HEK293 (cell line): ENCODE results near the gene VPS13D.

ENCODE experiments used
- CTCF ChIA-PET: fragments of 350-600 bp; formaldehyde crosslinking; extraction: SDS; loops from one replicate; lab custom pipeline; 2021; ENCODE audit warnings: antibody characterized with exemption; lab: Yijun Ruan, JAX
- POLR2A ChIA-PET: fragments of 300-600 bp; formaldehyde crosslinking; extraction: SDS; loops from one replicate; lab custom pipeline; 2020; ENCODE audit warnings: antibody characterized with exemption, inconsistent platforms; lab: Yijun Ruan, JAX
- H3K27ac ChIP-seq: fragments of 200-500 bp; sonication (Bioruptor generic); 2 replicates; pipeline ENCODE4 v1.5.1; 2014; ENCODE audit warnings: low read depth, low read length, control low read depth, inconsistent platforms; ENCODE audit errors: extremely low read depth
- H3K36me3 ChIP-seq, 2 experiments: fragments of 200-500 bp in 1 of 2; sonication (Bioruptor generic) in 1 of 2; 1 replicate in 1 of 2; 2 replicates in 1 of 2; pipeline ENCODE4 v1.5.1; 2014 to 2017; ENCODE audit warnings: inconsistent platforms in 2 of 2, low read length in 2 of 2; ENCODE audit not compliant: control insufficient read depth in 2 of 2, insufficient read depth in 1 of 2
- H3K4me1 ChIP-seq: fragments of 200-500 bp; sonication (Bioruptor generic); 2 replicates; pipeline ENCODE4 v1.5.1; 2014; ENCODE audit warnings: mild to moderate bottlenecking, low read length, inconsistent platforms; ENCODE audit not compliant: control insufficient read depth, insufficient read depth
- H3K4me3 ChIP-seq: 2 replicates; pipeline ENCODE4 v1.5.1; 2011; ENCODE audit warnings: low read depth, mild to moderate bottlenecking, control low read depth, low read length, moderate library complexity
- H3K9me3 ChIP-seq: fragments of 200-500 bp; sonication (Bioruptor generic); 2 replicates; pipeline ENCODE4 v1.5.1; 2014; ENCODE audit warnings: low read depth, low read length, inconsistent platforms; ENCODE audit not compliant: control insufficient read depth, insufficient read depth
- BCL11A ChIP-seq: fragments of 450-650 bp; formaldehyde crosslinking; IDR thresholded peaks from 2 replicates; pipeline ENCODE4 v1.5.1; 2016; ENCODE audit warnings: low read depth, missing biosample characterization, missing genetic modification characterization
- MYNN ChIP-seq: fragments of 450-650 bp; formaldehyde crosslinking; IDR thresholded peaks from 2 replicates; pipeline ENCODE4 v1.5.1; 2016; ENCODE audit warnings: missing biosample characterization, missing genetic modification characterization, borderline replicate concordance
- PRDM4 ChIP-seq: fragments of 450-650 bp; formaldehyde crosslinking; IDR thresholded peaks from 2 replicates; pipeline ENCODE4 v1.5.1; 2017; ENCODE audit warnings: missing biosample characterization, missing genetic modification characterization
- ZBTB21 ChIP-seq: fragments of 450-650 bp; formaldehyde crosslinking; IDR thresholded peaks from 2 replicates; pipeline ENCODE4 v1.5.1; 2017; ENCODE audit warnings: missing biosample characterization, missing genetic modification characterization
- ZBTB7A ChIP-seq: fragments of 450-650 bp; formaldehyde crosslinking; IDR thresholded peaks from 2 replicates; pipeline ENCODE4 v1.5.1; 2016; ENCODE audit warnings: low read depth, missing biosample characterization, missing genetic modification characterization
- ZFP69B ChIP-seq: fragments of 450-650 bp; formaldehyde crosslinking; IDR thresholded peaks from 2 replicates; pipeline ENCODE4 v1.5.1; 2016; ENCODE audit warnings: missing biosample characterization, missing genetic modification characterization
- ZNF112 ChIP-seq: fragments of 450-650 bp; formaldehyde crosslinking; IDR thresholded peaks from 2 replicates; pipeline ENCODE4 v1.5.0; 2017; ENCODE audit warnings: missing biosample characterization, missing genetic modification characterization
- ZNF133 ChIP-seq: fragments of 450-650 bp; formaldehyde crosslinking; IDR thresholded peaks from 2 replicates; pipeline ENCODE4 v1.5.1; 2016; ENCODE audit warnings: missing biosample characterization, missing genetic modification characterization
- ZNF146 ChIP-seq: fragments of 450-650 bp; formaldehyde crosslinking; IDR thresholded peaks from 2 replicates; pipeline ENCODE4 v1.5.1; 2016; ENCODE audit warnings: missing biosample characterization, missing genetic modification characterization
- ZNF2 ChIP-seq: fragments of 450-650 bp; formaldehyde crosslinking; IDR thresholded peaks from 2 replicates; pipeline ENCODE4 v1.5.1; 2016; ENCODE audit warnings: missing biosample characterization, missing genetic modification characterization
- ZNF266 ChIP-seq: fragments of 450-650 bp; formaldehyde crosslinking; IDR thresholded peaks from 2 replicates; pipeline ENCODE4 v1.5.1; 2016; ENCODE audit warnings: missing biosample characterization, missing genetic modification characterization, low read depth
- ZNF292 ChIP-seq: fragments of 450-650 bp; formaldehyde crosslinking; IDR thresholded peaks from 2 replicates; pipeline ENCODE4 v1.5.1; 2016; ENCODE audit warnings: low read depth, missing biosample characterization, missing genetic modification characterization, borderline replicate concordance
- ZNF530 ChIP-seq: fragments of 450-650 bp; formaldehyde crosslinking; IDR thresholded peaks from 2 replicates; pipeline ENCODE4 v1.5.1; 2016; ENCODE audit warnings: low read depth, missing biosample characterization, missing genetic modification characterization
- ZNF548 ChIP-seq: fragments of 450-650 bp; formaldehyde crosslinking; IDR thresholded peaks from 2 replicates; pipeline ENCODE4 v1.5.1; 2016; ENCODE audit warnings: missing biosample characterization, missing genetic modification characterization
- ZNF610 ChIP-seq: fragments of 450-650 bp; formaldehyde crosslinking; IDR thresholded peaks from 2 replicates; pipeline ENCODE4 v1.5.1; 2016; ENCODE audit warnings: missing biosample characterization, missing genetic modification characterization, borderline replicate concordance
- ZNF624 ChIP-seq: fragments of 450-650 bp; formaldehyde crosslinking; IDR thresholded peaks from 2 replicates; pipeline ENCODE4 v1.5.1; 2017; ENCODE audit warnings: missing biosample characterization, missing genetic modification characterization
- ZNF747 ChIP-seq: fragments of 450-650 bp; formaldehyde crosslinking; IDR thresholded peaks from 2 replicates; pipeline ENCODE4 v1.5.1; 2016; ENCODE audit warnings: missing biosample characterization, missing genetic modification characterization
- ZNF791 ChIP-seq: fragments of 450-650 bp; formaldehyde crosslinking; IDR thresholded peaks from 2 replicates; pipeline ENCODE4 v1.5.1; 2016; ENCODE audit warnings: missing biosample characterization, missing genetic modification characterization
- ZNF792 ChIP-seq: fragments of 450-650 bp; formaldehyde crosslinking; IDR thresholded peaks from 2 replicates; pipeline ENCODE4 v1.5.1; 2016; ENCODE audit warnings: missing biosample characterization, missing genetic modification characterization
- TF ChIP-seq, protein P1 (sequence below): fragments of 450-650 bp; formaldehyde crosslinking; IDR thresholded peaks from 2 replicates; pipeline ENCODE4 v1.5.1; 2017; ENCODE audit warnings: missing biosample characterization, missing genetic modification characterization
- TF ChIP-seq, protein P2 (sequence below): fragments of 450-650 bp; formaldehyde crosslinking; IDR thresholded peaks from 2 replicates; pipeline ENCODE4 v1.5.1; 2016; ENCODE audit warnings: missing biosample characterization, missing genetic modification characterization

The VPS13D gene

GRCh38 chr1:12443151-12443550 is 213.3 kb downstream of the VPS13D start:
- Histone ChIP-seq H3K9me3 (no peaks in the 10 kb centered on the region), H3K36me3 (peaks cover 0 to 14% of the 10 kb centered on the region in 2 experiments; a peak in 1 of 3 replicates), H3K27ac (no peak overlapping the region), H3K4me1 (no peaks in the 10 kb centered on the region), H3K4me3 (no peak overlapping the region)
- ChIA-PET CTCF (no interaction called here), POLR2A (no interaction called here)
- TF ChIP-seq ZNF146 (tag by site-specific recombination) (peak; percentile 76), ZNF747 (tag by site-specific recombination) (no peak), ZFP69B (tag by site-specific recombination) (no peak), ZNF266 (tag by site-specific recombination) (no peak)

DNA sequence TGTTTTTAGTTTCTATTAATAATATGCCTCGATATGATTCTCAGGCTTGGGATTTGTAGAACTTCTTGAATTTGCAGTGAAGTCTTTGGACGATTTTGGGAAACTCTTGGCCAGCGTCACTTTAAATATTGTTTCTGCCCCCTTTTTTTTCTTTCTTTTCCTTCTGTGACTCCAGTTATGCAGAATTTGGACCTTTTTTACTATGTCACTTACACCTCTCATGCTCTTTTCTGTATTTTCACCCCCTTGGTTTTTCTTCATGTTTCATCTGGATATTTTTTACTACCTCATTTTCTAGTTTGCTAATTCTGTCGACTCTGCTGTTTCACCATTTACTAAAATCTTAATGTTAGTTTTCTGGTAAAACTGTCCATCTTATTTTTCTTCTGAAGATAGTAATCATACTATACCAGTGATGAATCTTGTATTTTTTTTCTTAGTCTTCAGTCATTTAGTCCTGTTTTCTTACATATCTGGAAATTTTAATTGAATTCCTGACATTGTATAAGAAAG is 214.6 kb downstream of the VPS13D start:
- CTCF ChIA-PET: no interaction called here
- Histone ChIP-seq H3K4me3 (no peak overlapping the region), H3K36me3 (peaks cover 0 to 11% of the 10 kb centered on the region in 2 experiments; a peak in 1 of 3 replicates), H3K4me1 (no peaks in the 10 kb centered on the region), H3K9me3 (no peaks in the 10 kb centered on the region), H3K27ac (no peak overlapping the region)
- POLR2A ChIA-PET: no interaction called here
- TF ChIP-seq ZNF292 (tag by site-specific recombination) (no peak), ZNF792 (tag by site-specific recombination) (no peak), PRDM4 (no peak), ZNF133 (tag by site-specific recombination) (peak; percentile 93), ZNF112 (tag by site-specific recombination) (no peak), ZNF548 (tag by site-specific recombination) (no peak)

- peaks cover 0 to 7% of the 10 kb centered on the region in 2 experiments; a peak in 1 of 3 replicates for H3K36me3 ChIP-seq
- no peaks in the 10 kb centered on the region for H3K9me3 ChIP-seq
- no peak overlapping the region for H3K4me3 ChIP-seq
- ChIA-PET POLR2A (no interaction called here), CTCF (interaction anchor here (1.1 kb wide), 1 partner anchor 21 kb away, joined by 4 read pairs; no protein-coding TSS in a partner anchor)
- no peak overlapping the region for H3K27ac ChIP-seq
- TF ChIP-seq ZNF2 (tag by site-specific recombination) (no peak), BCL11A (tag by site-specific recombination) (no peak), ZBTB21 (tag by site-specific recombination) (no peak)
- H3K4me1 ChIP-seq: no peaks in the 10 kb centered on the region
Observed at GRCh38 chr1:12445257-12445656, 215.4 kb downstream of the VPS13D start.

DNA sequence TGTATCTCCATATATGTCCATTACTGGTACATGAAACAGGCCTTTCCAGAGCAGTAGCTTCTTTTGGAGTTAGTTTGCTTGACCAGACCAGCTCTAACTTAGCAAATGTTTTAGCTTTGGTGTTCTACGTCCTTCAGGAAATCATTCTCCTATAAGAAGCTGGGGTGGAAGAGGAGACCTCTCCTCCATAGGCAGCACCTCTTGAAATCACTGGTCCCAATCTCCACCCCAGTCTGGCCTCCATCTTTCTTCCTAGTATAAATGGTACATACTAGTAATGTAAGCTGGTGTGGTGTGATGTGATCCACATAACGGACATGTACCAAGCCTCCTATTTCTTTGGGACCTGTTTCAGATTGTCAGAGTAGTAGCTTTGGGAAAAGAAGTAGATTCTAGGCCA is 216.8 kb downstream of the VPS13D start:
- POLR2A ChIA-PET: interaction anchor here (1.0 kb wide), 1 partner anchor 172 kb away, joined by 3 read pairs; no protein-coding TSS in a partner anchor
- Histone ChIP-seq H3K36me3 (peaks cover 0 to 4% of the 10 kb centered on the region in 2 experiments; a peak in 1 of 3 replicates), H3K27ac (no peak overlapping the region), H3K4me1 (peaks cover 4% of the 10 kb centered on the region; the same call in 1 of the 2 replicates), H3K4me3 (no peak overlapping the region), H3K9me3 (no peaks in the 10 kb centered on the region)
- CTCF ChIA-PET: interaction anchor here (0.6 kb wide), 1 partner anchor 217 kb away, joined by 3 read pairs; the partner anchor contains the start of gene VPS13D
- TF ChIP-seq ZNF624 (tag by site-specific recombination): no peak
- TF ChIP-seq MYNN (tag by site-specific recombination): no peak
- no peak for TF ChIP-seq ZNF548 (tag by site-specific recombination)
- TF ChIP-seq, protein P1, sequence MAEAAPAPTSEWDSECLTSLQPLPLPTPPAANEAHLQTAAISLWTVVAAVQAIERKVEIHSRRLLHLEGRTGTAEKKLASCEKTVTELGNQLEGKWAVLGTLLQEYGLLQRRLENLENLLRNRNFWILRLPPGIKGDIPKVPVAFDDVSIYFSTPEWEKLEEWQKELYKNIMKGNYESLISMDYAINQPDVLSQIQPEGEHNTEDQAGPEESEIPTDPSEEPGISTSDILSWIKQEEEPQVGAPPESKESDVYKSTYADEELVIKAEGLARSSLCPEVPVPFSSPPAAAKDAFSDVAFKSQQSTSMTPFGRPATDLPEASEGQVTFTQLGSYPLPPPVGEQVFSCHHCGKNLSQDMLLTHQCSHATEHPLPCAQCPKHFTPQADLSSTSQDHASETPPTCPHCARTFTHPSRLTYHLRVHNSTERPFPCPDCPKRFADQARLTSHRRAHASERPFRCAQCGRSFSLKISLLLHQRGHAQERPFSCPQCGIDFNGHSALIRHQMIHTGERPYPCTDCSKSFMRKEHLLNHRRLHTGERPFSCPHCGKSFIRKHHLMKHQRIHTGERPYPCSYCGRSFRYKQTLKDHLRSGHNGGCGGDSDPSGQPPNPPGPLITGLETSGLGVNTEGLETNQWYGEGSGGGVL (tag by site-specific recombination): no peak
- TF ChIP-seq ZBTB7A: no peak
- TF ChIP-seq ZNF530 (tag by site-specific recombination): no peak
- TF ChIP-seq ZNF610 (tag by site-specific recombination): no peak
- TF ChIP-seq ZNF791 (tag by site-specific recombination): no peak
- TF ChIP-seq, protein P2, sequence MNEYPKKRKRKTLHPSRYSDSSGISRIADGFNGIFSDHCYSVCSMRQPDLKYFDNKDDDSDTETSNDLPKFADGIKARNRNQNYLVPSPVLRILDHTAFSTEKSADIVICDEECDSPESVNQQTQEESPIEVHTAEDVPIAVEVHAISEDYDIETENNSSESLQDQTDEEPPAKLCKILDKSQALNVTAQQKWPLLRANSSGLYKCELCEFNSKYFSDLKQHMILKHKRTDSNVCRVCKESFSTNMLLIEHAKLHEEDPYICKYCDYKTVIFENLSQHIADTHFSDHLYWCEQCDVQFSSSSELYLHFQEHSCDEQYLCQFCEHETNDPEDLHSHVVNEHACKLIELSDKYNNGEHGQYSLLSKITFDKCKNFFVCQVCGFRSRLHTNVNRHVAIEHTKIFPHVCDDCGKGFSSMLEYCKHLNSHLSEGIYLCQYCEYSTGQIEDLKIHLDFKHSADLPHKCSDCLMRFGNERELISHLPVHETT (tag by site-specific recombination): no peak
